Measurements from ENCODE around the gene APBA3.
A peak's percentile ranks its signal among the peaks of the same experiment; 100 is the strongest.

The APBA3 gene

GRCh38 chr19:3721131-3721886, 40.2 kb downstream of the APBA3 start (continued):
- TF ChIP-seq PRDM2 (tag by site-specific recombination; IDR thresholded peaks at IDR 0.05; ENCODE audit: borderline replicate concordance): no peak
- TF ChIP-seq ZNF843 (tag by site-specific recombination; IDR thresholded peaks at IDR 0.05): 0 out of 2 replicates have a peak, but pooled peaks have one; percentile 51
- no peak for TF ChIP-seq ZNF747 (tag by site-specific recombination; IDR thresholded peaks at IDR 0.05)
- no peak for TF ChIP-seq ZNF175 (tag by site-specific recombination; IDR thresholded peaks at IDR 0.05)
- peak; percentile 40; the same call in 1 of the 2 replicates for TF ChIP-seq ZBTB17 (tag by site-specific recombination; IDR thresholded peaks at IDR 0.05)
- TF ChIP-seq ZNF426 (tag by site-specific recombination; IDR thresholded peaks at IDR 0.05): no peak
- no peak for TF ChIP-seq ZNF621 (tag by site-specific recombination; IDR thresholded peaks at IDR 0.05)
- peak; percentile 59 for TF ChIP-seq GLIS2 (tag by site-specific recombination; IDR thresholded peaks at IDR 0.05)

- H3K9me3 ChIP-seq (ENCODE audit: control insufficient read depth, insufficient read depth, low read depth, low read length): no peaks in the 10 kb centered on the region
- no peak overlapping the region for H3K27ac ChIP-seq (ENCODE audit: extremely low read depth, low read depth, low read length)
- no peak overlapping the region for H3K4me3 ChIP-seq (ENCODE audit: low read depth, low read length)
- POLR2A ChIA-PET: no interaction called here
- CTCF ChIA-PET: interaction anchor here (0.6 to 2.2 kb wide), 6 partner anchors 11 to 238 kb away, joined by 3 to 10 read pairs (median 5); partner anchors contain the start of gene MRPL54
- H3K4me1 ChIP-seq (ENCODE audit: control insufficient read depth, insufficient read depth, low read length): no peaks in the 10 kb centered on the region
- no peaks in the 10 kb centered on the region for H3K36me3 ChIP-seq (ENCODE audit: control insufficient read depth in 2 of 2, insufficient read depth in 1 of 2, low read length in 2 of 2)
- TF ChIP-seq BCL11B (tag by site-specific recombination; IDR thresholded peaks at IDR 0.05; ENCODE audit: low read depth) (no peak), ZNF610 (tag by site-specific recombination; IDR thresholded peaks at IDR 0.05; ENCODE audit: borderline replicate concordance) (no peak), ZNF19 (tag by site-specific recombination; IDR thresholded peaks at IDR 0.05; ENCODE audit: low read depth) (no peak), ZNF692 (tag by site-specific recombination; IDR thresholded peaks at IDR 0.05) (peak; percentile 51), GLIS2 (tag by site-specific recombination; IDR thresholded peaks at IDR 0.05) (no peak), SP2 (tag by site-specific recombination; IDR thresholded peaks at IDR 0.05) (no peak), ZBTB11 (tag by site-specific recombination; conservative IDR thresholded peaks at IDR 0.05; ENCODE audit: low read depth) (no peak), ZFP3 (tag by site-specific recombination; IDR thresholded peaks at IDR 0.05; ENCODE audit: low read depth) (peak; percentile 90), HIC1 (tag by site-specific recombination; IDR thresholded peaks at IDR 0.05) (no peak), ZNF670 (tag by site-specific recombination; IDR thresholded peaks at IDR 0.05; ENCODE audit: low read depth) (no peak), SCRT1 (tag by site-specific recombination; IDR thresholded peaks at IDR 0.05; ENCODE audit: borderline replicate concordance) (no peak), ZNF621 (tag by site-specific recombination; IDR thresholded peaks at IDR 0.05) (no peak), TCF7L2 (IDR thresholded peaks at IDR 0.05; ENCODE audit: borderline replicate concordance, low read depth, low read length) (no peak)
Observed at GRCh38 chr19:3720349-3720917, 41.1 kb downstream of the APBA3 start.

Measured in HEK293 (cell line).